ENCODE measurements around the gene TYROBP.

DNA sequence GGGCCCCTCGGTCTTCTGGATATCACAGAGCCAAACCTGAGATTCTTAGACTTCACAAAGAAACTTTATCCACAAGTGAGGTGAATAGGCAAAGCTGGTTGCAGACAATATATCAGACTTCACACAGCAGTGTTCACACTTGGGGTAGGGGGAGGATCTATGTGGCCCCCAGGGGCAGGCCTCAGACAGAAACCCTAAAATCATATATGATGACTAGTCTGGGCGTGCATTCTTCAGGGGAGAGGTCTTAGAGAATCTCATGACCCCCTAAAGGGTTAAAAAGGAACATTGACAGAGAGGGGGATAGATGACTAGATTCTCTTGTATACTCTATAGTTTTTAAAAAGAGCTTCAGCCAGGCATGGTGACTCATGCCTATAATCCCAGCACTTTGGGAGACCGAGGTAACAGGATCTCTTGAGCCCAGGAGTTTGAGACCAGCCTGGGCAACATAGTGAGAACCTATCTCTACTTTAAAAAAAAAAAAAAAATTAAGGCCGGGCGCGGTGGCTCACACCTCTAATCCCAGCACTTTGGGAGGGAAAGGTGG is 2.8 kb downstream of the TYROBP start:
- TF ChIP-seq, protein P1, sequence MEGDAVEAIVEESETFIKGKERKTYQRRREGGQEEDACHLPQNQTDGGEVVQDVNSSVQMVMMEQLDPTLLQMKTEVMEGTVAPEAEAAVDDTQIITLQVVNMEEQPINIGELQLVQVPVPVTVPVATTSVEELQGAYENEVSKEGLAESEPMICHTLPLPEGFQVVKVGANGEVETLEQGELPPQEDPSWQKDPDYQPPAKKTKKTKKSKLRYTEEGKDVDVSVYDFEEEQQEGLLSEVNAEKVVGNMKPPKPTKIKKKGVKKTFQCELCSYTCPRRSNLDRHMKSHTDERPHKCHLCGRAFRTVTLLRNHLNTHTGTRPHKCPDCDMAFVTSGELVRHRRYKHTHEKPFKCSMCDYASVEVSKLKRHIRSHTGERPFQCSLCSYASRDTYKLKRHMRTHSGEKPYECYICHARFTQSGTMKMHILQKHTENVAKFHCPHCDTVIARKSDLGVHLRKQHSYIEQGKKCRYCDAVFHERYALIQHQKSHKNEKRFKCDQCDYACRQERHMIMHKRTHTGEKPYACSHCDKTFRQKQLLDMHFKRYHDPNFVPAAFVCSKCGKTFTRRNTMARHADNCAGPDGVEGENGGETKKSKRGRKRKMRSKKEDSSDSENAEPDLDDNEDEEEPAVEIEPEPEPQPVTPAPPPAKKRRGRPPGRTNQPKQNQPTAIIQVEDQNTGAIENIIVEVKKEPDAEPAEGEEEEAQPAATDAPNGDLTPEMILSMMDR (IDR thresholded peaks at IDR 0.05) = no peak
- TF ChIP-seq EP300 (IDR thresholded peaks at IDR 0.05) = no peak
